ENCODE data around the gene PDGFB. TPM values are rescaled to one million over a fixed set of nuclear protein-coding genes. Genes with fewer than 3 reads are reported as not detected.

Gene PDGFB
- total and polyA plus RNA-seq, 9 of the 15 experiments (the other 6 are each of a cell fraction or from before 2014, with no cell fraction given): 0.07 to 4.0 (median 0.48) TPM; not detected in 1

DNA sequence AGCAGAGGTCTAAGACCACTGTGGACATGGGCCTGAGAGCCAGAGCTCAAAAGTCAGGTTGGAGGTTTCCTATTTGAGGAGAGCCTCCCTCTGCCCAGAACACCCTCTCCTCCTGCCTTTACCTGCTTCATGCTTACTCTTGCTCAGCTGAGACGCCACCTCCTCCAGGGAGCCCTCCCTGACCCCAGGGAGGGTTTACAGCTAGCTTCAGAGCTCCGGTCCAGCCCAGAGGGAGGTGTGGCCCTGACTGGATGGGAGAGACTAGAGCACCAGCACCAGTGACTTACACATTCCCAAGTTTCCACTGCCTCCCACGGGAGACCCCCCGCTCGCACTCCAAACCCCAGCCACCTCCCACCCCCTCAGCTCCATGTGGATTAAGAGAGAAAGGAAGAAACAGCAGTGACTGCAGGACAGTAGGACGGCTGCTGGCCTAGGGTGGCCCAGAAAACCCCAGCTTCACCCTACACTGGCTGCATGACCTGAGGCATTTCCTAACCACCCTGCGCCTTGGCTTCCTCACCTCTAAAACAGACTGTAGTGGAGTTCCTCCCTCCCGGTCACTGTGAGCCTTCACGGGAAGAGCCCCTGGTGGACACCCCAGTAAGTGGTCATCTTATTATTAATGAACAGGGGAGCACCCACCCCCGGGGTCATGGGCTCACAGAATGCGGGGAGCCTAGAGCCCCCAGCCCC, 24.5 kb upstream of the PDGFB start:
- H3K27me3 ChIP-seq (ENCODE audit: control insufficient read depth in 2 of 2, insufficient read depth in 2 of 2, low read length in 2 of 2): no peaks in the 10 kb centered on the region
- intact Hi-C loops (cut with micrococcal nuclease) (no loop called here), in situ Hi-C loops (cut with MboI) (no loop called here)
- 0 out of 2 replicates have a peak overlapping the region, but pooled peaks have one; percentile 35 for H2AFZ ChIP-seq (ENCODE audit: low read depth, low read length)
- no peak for TF ChIP-seq FOXJ2 (tag; IDR thresholded peaks at IDR 0.05)
- TF ChIP-seq KDM1A (IDR thresholded peaks at IDR 0.05): 0 out of 4 replicates have a peak, but pooled peaks of 1 of the 2 experiments have one; percentile 10
- peak; percentile 52; the same call in 1 of the 2 replicates for TF ChIP-seq ZNF436 (CRISPR knock-in tag; IDR thresholded peaks at IDR 0.05)
- TF ChIP-seq ZFP36 (IDR thresholded peaks at IDR 0.05; ENCODE audit: low read depth, low read length, partially characterized antibody): peak; percentile 96
- no peak for TF ChIP-seq MTA3 (IDR thresholded peaks at IDR 0.05; ENCODE audit: borderline replicate concordance)
- peak; percentile 62; the same call in 1 of the 2 replicates for TF ChIP-seq BCOR (IDR thresholded peaks at IDR 0.05)
- TF ChIP-seq RBM25 (IDR thresholded peaks at IDR 0.05; ENCODE audit: low read depth, low read length, severe bottlenecking): peak; percentile 25
- TF ChIP-seq NUFIP1 (IDR thresholded peaks at IDR 0.05; ENCODE audit: partially characterized antibody): no peak
- H3K4me1 ChIP-seq (replicated peaks in 1 of 2; ENCODE audit: control insufficient read depth in 2 of 2, insufficient read depth in 2 of 2, low read length in 2 of 2): peaks cover 16 to 18% of the 10 kb centered on the region in 2 experiments; a peak in 4 of 5 replicates
- H3K79me2 ChIP-seq (ENCODE audit: control insufficient read depth, insufficient read depth, low read length): no peaks in the 10 kb centered on the region
- H3K36me3 ChIP-seq (ENCODE audit: control insufficient read depth, insufficient read depth, low read length): no peaks in the 10 kb centered on the region
- ATAC-seq: 0 out of 3 replicates have a peak, but pooled peaks have one; percentile 41
- no peak for DNase-seq (ENCODE audit: extremely low read depth in 1 of 4, low spot score in 3 of 4)
- POLR2A ChIA-PET: interaction anchor here (0.6 to 2.2 kb wide), 3 partner anchors 9 to 50 kb away, joined by 3 to 6 read pairs (median 6); partner anchors contain the start of gene RPL3
- H3K9me3 ChIP-seq (replicated peaks; ENCODE audit: control insufficient read depth, insufficient read depth, low read depth, low read length): no peaks in the 10 kb centered on the region
- no peak for FAIRE-seq
- H4K20me1 ChIP-seq (replicated peaks; ENCODE audit: control insufficient read depth, insufficient read depth, low read length): no peaks in the 10 kb centered on the region
- peak overlapping the region in 1 of 2 experiments; percentile 55; a peak in 1 of 4 replicates for H3K9ac ChIP-seq (ENCODE audit: insufficient read depth in 1 of 2, low read depth in 2 of 2, low read length in 2 of 2)
- no peak overlapping the region for H3K4me2 ChIP-seq (ENCODE audit: insufficient read depth, low read length)
- H3K27ac ChIP-seq (ENCODE audit: extremely low read depth, low read depth, low read length): no peak overlapping the region
- no peaks in the 10 kb centered on the region for H3K9me1 ChIP-seq (ENCODE audit: control insufficient read depth, insufficient read depth, low read length)
- WGBS (ENCODE audit: insufficient coverage, low coverage, missing lambda C conversion rate): 68% methylated on average over 7 of the region's 11 CpGs
- BruUV-seq (replicated peaks): no TSS peak
- H3K4me3 ChIP-seq: no peak overlapping the region
- CTCF ChIA-PET (ENCODE audit: low intra/inter-chr PET ratio): no interaction called here

Measured in K562 (cell line).